ENCODE results near the gene RAPGEF3.

Gene RAPGEF3

DNA sequence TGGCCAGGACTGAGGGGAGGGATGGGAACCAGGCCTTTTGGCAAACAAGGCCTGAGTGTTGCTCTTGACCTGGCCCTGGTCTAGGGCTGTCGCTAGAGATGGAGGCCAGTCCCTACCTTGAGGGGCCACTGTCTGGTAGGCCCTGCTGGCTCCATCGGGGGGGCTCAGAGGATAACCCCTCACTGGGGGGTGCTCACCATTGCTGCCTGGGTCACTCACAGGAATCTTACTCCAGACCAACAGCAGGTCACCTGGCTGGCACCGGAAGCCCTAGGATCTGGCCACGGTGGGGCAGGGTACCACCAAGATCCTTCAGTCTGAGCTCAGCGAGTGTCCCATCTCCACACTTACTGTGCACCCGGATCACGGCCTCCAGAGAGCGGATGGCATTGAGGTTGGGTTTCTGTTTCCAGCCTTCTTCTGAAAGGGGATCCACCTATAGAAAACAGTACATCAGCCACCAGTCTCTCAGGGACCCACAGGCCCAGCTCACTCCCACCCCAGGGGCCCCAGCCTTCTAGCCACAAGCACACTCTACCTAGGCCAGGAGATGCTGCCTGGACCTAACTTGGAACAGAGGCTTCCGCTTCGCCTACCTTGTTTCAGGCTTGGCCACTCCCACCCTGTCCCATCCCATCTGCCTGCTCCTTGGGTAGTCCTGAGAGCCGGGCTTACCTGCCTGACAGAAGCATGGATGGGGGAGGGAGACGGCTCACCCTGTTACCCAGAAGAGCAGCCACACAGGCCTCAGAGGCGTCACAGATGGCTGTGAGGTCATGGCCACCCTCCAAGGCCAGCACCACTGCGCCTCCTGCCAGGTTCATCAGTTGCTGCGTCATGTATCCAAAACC, 26.6 kb upstream of the RAPGEF3 start:
- TF ChIP-seq, protein P1, sequence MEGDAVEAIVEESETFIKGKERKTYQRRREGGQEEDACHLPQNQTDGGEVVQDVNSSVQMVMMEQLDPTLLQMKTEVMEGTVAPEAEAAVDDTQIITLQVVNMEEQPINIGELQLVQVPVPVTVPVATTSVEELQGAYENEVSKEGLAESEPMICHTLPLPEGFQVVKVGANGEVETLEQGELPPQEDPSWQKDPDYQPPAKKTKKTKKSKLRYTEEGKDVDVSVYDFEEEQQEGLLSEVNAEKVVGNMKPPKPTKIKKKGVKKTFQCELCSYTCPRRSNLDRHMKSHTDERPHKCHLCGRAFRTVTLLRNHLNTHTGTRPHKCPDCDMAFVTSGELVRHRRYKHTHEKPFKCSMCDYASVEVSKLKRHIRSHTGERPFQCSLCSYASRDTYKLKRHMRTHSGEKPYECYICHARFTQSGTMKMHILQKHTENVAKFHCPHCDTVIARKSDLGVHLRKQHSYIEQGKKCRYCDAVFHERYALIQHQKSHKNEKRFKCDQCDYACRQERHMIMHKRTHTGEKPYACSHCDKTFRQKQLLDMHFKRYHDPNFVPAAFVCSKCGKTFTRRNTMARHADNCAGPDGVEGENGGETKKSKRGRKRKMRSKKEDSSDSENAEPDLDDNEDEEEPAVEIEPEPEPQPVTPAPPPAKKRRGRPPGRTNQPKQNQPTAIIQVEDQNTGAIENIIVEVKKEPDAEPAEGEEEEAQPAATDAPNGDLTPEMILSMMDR (conservative IDR thresholded peaks at IDR 0.05; ENCODE audit: low read depth, low read length), result no peak
- H3K4me3 ChIP-seq (ENCODE audit: low read length), result no peak overlapping the region
- DNase-seq (ENCODE audit: low read depth), result no peak

DNA sequence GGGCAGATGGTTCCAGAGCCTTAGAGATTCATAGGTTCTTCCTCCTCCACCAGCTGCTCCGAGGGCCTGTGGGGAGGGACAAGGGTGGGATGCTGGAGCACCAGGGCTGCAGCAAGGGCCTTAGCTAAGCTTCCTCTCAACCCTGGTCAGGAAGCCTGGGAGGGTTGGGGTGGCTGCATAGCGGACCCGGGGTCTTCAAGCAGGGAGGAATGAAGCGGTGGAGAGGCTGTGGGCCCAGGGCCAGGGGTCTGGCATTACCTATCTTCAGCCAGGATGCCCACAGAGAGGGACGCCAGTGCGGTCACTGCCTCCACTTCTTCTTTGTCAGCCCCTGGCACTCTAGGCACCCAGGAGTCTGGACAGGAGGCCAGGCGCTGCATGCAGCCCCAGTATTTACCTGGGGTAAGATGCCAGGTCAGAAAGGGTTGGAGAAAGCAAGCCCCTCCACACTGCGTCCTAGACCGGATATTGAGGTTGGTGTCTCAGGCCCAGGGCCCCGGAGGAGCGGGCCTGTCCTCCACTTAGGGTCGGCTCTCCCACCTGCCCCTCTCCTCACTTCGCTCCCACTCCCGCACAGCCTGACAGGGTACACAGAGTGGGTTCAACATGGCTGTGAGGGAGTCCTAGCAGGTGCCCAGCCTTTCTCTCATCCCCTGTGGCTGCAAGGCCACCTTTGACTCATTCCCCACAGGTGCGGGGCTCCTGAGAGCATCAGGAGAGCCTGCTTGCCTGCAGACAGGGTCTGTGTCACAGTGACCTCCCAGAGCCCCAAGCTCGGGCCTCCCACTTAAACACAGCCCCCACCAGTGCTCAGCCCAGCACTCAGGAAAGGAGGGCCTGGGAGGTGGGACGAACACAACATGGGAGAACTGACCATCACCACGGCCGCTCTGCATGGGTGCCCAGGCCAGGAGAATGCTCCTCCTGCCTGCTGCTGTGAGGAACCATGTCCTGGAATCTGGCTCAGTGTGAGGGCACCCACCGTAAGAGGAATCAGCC, 25.4 kb upstream of the RAPGEF3 start:
- TF ChIP-seq, protein P1 (conservative IDR thresholded peaks at IDR 0.05; ENCODE audit: low read depth, low read length), result no peak
- no peak for DNase-seq (ENCODE audit: low read depth)
- H3K4me3 ChIP-seq (ENCODE audit: low read length), result no peak overlapping the region

DNA sequence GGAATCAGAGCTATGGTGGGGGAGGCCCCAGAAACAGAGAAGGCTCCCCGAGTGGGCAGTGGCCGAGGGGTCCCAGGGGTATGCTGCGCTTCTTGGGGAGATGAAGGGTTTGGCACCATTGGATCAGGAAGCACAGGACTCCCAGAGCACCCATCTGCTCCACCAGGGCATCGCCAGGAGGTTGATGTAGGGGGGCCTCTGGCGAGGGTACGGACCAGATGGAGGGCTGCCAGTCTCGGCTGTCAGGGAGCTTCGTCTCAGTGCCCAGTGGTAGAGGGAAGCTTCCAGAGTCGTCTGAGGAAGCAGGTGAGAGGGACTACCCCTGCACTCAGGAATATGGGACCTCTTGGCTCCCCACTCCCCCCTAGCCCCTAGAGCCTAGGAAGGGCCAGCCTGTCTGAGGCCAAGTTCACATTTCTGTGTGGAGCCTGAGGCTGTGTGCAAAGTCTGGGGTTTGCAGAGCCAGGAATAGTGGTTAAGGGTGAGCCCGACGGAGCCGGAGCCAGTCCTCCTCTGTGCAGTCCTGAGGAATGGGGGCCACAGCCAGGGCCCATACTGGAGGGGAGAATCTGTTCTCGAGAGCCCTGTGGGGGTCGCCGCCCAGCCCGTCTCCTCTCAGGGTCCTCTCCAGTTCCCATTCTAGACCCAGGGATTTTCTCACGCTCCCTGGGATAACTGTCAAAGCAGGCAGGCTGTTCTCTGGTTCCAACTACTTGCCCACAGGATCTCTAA, 24.5 kb upstream of the RAPGEF3 start:
- no peak overlapping the region for H3K4me3 ChIP-seq (ENCODE audit: low read length)
- no peak for DNase-seq (ENCODE audit: low read depth)
- TF ChIP-seq, protein P1 (conservative IDR thresholded peaks at IDR 0.05; ENCODE audit: low read depth, low read length), result no peak

DNA sequence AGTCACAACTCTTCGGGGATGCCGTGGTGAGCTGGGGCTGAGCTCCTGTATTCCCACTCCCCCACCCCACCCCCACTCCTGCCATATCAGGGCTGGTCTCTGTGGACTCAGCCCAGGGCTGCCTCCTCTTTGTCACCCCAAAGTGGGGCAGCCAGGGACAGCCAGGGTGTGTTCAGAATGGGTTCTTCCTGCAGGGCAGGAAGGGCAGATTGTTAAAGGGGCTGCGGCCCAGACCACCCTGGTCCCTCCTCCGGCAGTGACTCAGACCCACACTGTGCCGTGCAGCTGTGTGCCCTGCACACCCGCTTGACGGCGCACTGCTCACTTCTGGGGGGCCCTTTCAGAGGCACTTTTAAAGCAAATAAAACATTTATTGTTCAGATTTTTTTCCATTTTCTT, 23.7 kb upstream of the RAPGEF3 start:
- TF ChIP-seq, protein P1 (conservative IDR thresholded peaks at IDR 0.05; ENCODE audit: low read depth, low read length), result no peak
- no peak overlapping the region for H3K4me3 ChIP-seq (ENCODE audit: low read length)
- DNase-seq (ENCODE audit: low read depth), result no peak

DNA sequence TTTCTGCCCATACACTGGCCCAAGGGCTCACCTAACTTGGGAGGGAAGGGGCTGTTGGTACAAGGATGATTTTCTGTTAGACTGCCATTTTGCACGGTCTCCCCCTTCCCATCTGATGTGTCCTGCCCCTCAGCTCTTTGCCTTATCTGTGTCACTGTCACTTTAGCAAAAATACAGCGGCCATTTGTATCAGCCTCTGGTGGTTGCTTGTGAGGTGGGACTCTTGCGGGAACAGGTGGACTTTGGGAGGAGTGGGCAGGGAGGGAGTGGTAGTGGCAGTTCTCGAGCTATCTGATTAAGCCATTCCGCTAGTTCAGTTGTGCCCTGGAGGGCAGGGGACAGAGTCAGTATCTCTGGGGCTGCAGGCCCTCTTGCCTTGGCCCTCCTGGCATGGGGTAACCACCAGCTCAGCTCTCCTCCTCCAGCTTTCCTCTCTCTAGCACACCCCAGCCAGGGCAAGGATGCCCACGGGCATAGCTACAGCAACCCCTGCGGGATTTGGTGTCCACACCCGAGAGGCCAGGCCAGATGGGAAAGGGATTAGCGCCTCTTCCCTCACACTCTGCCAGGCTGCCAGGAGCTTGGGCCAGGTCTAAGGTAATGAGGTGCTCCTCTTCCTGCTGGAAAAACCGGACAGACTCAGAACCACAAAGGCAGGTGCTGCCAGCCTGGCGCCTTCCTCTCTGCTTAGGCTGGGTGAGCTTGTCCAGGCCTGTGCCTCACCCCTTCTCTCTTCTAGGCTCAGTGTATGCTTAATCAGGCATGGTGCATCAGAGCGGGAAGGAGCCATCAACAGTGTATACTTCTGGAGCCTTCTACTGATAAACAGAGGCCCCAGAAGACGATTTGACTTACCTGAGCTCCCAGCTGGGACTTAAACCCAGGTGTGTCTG, 23.0 kb upstream of the RAPGEF3 start:
- TF ChIP-seq, protein P1 (conservative IDR thresholded peaks at IDR 0.05; ENCODE audit: low read depth, low read length), result no peak
- no peak for DNase-seq (ENCODE audit: low read depth)
- no peak overlapping the region for H3K4me3 ChIP-seq (ENCODE audit: low read length)

DNA sequence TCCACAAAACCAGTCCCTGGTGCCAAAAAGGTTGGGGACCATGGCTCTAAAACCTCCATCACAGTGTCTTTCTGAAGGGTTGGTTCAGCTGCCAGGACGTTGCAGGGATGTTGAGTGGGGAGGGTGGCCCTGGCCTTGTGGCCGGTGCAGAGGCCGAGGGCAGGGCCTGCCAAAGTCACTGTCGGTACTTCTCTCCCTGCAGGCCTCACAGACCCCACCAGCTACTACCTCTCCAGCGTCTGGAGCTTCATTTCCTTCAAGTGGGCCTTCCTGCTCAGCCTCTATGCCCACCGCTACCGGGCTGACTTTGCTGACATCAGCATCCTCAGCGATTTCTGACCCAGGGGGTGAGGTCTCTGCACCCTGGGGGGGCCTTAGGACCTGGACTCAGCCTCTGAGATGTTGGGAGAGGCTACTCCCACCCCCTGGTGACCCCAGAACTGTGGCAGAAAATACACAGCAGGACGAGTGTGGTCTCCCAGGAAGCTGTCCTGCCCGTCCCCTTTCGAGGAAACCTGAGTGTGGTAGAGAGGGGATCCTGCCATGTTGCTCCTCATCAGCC, 21.3 kb upstream of the RAPGEF3 start:
- no peak overlapping the region for H3K4me3 ChIP-seq (ENCODE audit: low read length)
- TF ChIP-seq, protein P1 (conservative IDR thresholded peaks at IDR 0.05; ENCODE audit: low read depth, low read length), result no peak
- DNase-seq (ENCODE audit: low read depth), result no peak

Measured in retinal pigment epithelial cell (primary cell).